ENCODE measurements around the gene ZSCAN1.

Gene ZSCAN1

DNA sequence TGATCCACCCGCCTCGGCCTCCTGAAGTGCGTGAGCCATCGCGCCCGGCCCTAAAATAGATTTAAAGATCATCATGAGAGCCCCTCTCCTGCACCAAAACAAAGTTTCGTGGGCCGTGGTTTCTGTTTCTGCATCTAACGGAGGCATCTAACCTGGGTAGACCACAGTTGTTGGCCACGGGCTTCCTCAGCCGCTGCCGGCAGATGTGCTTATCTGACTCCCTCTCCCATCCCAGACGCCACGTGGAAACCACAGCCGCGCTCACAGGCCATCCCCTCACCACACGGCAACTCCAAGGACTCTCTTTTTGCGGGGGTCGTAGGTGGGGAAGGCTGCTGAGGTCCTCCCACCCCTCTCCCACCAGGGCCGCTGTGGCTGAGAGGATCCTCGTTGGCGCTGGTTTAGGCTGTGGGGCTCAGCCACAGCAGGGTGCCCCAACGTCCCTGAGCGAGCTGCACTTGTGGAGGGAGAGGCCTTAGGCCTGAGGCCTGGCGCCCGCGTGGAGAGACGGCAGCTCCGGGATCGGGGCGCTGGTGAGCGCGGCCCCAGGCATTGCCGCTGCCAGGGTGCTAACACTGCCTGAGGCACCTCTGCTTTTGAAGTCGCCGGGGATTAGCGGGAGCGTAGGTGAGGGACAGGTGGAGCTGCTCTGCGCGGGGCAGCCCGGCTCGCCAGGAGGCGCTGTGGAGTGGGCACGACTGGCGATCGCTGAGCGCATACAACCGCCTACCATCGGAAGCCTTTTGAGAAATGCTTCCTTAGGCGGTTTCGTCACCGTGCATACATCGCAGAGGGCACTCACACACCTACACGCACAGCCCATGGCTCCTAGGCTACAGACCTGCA lies 8.9 kb downstream of the ZSCAN1 start:
- no peak for DNase-seq

DNA sequence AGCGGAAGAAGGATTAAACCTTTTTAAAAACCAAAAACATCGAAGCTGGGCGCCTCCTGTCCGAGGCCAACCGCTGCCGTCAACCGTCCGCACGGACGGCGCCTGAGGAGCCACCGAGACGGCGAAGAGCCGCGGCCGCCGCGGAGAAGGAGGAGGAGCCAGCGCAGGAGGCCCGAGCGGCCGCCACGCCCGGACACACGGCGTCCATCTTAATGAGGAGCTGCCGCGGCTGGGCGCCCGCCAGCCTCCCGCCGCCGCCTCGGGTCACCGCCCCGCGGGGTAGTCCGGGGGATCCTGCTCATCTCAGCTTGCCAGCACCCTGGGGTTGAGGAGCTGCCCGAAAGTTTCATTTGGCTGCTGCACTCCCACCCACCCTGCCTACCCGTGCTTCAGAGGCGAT lies 10.6 kb downstream of the ZSCAN1 start:
- DNase-seq = no peak

DNA sequence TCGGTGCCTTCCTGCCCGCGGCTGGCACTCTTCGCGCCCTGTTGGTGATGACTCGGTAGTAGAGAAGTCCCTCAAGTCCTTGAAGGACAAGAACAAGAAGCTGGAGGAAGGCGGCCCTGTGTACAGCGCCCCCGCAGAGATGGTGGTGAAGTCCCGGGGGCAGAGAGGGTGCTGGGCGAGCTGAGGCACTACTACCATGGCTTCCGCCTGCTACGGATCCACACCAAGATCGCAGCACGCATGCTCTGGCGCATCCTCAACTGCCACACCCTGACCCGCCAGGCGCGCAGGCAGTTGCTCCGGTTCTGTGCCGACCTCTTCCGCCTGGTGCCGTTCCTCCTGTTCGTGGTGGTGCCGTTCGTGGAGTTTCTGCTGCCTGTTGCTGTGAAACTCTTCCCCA lies 11.1 kb downstream of the ZSCAN1 start:
- DNase-seq = no peak

DNA sequence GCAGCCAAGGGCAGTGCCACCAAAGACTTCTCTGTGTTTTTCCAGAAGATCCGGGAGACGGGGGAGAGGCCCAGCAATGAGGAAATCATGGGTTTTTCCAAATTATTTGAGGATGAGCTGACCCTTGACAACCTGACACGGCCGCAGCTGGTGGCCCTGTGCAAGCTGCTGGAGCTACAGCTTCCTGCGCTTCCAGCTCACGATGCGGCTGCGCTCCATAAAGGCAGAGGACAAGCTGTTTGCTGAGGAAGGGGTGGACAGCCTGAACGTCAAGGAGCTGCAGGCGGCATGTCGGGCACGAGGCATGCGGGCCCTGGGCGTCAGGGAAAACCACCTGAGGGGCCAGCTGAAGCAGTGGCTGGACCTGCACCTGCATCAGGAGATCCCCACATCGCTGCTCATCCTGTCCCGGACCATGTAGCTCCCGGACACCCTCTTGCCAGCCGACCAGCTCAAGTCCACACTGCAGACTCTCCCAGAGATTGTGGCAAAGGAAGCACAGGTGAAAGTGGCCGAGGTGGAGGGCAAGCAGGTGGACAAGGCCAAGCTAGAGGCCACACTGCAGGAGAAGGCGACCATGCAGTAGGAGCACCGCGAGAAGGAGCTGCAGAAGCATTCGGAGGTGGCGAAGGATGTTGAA lies 11.7 kb downstream of the ZSCAN1 start:
- no peak for DNase-seq

DNA sequence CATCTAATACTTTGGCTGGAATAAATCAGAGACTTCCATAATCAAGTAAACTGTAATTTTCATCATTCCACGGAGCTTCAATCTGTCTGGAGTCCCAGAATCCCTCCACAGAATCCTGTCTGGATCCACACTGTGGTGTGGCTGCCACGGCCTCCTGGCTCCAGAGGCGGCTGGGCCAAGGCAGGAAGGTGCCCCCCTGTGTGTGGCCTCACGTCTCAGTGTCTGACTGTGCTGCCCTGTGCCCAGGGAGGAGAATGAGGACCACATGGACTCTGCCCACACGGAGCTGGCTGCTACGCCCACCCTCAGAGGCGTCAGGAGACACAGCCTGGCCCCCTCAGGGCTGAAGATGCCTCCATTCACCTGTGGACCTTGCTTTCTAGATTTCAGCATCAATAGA lies 13.0 kb downstream of the ZSCAN1 start:
- no peak for DNase-seq

DNA sequence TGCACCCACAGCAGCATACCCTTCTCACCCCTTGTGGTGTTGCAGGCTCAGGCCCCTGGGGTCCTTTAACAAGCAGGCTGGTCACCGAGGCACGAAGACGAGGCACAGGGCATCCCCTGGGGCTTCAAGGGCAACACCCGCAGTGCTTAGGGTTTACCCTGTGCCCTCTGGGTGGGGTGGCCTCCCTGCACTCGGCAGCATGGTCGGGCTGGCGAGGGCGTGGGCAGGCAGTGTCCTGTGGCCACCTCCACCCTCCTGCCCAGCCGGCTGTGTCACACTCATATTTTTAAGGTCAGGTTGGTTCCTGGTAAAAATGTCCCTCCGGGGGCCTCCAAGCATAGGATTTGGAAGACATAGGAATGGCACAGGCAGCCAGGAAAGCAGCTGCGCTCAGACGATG lies 13.8 kb downstream of the ZSCAN1 start:
- DNase-seq = no peak

DNA sequence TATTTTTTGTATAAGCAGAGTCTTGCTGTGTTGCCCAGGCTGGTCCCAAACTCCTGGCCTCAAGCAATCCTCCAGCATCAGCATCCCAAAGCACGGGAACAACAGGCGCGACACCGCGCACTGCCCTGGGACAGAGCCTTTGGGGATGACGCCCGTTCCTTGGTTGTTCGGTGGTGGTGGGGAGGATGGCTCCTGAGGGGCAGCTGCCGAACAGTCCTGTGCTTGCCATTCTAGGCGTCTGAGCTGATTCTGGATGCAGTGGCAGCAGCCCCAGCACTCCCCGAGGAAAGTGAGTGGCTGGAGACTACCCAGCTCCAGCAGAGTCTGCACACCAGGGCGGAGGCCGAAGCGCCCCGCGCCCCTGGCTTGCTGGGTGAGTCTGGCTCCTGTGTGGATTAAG lies 18.4 kb downstream of the ZSCAN1 start:
- DNase-seq = no peak

DNA sequence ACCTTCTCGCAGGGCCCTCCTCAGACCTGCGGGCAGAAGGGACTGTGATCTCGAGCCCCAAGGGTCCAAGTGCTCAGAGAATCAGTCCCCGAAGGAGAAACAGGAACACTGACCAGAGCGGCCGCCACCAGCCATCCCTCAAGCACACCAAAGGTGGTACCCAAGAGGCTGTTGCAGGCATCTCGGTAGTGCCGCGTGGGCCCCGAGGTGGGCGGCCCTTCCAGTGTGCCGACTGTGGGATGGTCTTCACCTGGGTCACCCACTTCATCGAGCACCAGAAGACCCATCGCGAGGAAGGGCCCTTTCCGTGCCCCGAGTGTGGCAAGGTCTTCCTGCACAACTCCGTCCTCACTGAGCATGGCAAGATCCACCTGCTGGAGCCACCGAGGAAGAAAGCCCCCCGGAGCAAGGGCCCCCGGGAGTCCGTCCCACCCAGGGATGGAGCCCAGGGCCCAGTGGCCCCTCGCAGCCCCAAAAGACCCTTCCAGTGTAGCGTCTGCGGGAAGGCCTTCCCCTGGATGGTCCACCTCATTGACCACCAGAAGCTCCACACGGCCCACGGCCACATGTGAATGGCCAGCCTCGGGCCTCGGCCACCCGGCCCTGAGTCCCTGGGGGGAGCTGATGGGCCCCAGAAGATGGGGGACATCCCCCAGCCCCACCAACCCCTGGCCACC lies 19.8 kb downstream of the ZSCAN1 start:
- DNase-seq = no peak

DNA sequence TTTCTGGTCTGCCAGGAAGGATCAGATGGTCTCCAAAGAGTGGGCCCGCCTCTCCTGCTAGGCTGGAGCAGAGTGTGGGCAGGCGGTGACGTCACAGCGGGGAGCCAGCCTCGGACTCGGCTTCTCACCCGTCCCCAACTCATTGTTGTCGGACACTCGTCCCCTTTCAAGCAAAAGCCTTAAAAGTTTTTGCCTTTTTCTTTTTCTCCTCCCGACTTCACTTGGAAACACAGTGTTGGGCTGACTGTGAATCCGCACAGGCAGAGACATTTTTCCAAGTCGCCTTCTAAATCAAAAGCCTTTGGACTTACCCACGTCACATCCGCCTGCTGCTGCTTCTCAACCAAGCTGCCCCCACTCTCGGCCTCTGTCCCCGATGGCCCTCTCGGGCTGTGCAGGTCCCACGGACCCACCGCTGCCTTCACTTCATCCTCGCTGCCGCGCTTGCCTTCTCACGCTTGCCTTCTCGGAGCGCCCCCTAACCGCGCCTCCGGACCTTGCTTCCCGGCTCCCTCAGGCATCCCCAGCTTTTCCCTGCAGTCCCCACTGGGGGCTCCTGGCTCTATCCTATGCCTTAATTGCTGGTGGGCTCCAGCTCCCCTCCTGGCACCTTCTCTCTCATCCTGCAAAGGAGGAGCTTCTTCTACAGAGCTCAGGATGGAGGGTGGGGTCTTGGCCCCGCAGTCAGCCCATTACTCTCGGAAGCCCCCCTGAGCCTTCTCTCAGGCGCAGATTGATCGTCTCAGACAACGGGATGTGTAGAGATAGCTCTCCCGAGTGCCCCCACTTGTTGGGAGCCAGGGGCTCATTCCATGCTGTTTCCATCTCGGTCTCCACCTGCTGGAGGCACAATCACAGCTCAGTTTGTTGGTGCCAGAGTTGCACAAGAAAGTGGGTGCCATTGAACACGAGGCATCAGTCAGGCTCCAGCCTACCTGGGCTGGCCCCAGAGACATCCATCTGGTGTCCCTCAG lies 21.4 kb downstream of the ZSCAN1 start:
- no peak for DNase-seq

DNA sequence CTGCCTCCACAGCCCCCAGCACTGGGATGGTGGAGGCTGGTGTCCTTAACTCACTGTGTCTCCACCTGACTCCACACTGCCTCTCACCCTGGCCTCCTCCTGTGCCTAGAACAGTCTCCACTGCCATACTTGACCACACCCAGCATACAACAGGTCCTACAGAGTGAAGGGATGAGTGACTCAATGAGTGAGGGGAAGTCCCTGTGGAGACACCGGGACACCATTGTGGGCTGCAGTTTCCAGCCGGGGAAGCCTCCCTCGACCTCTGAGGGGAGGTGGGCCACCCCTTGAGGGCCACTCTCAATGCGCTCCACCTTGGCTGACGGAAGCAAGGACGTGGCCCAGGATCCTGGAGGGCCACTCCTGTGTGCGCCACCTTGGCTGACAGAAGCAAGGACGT lies 22.4 kb downstream of the ZSCAN1 start:
- DNase-seq = no peak

DNA sequence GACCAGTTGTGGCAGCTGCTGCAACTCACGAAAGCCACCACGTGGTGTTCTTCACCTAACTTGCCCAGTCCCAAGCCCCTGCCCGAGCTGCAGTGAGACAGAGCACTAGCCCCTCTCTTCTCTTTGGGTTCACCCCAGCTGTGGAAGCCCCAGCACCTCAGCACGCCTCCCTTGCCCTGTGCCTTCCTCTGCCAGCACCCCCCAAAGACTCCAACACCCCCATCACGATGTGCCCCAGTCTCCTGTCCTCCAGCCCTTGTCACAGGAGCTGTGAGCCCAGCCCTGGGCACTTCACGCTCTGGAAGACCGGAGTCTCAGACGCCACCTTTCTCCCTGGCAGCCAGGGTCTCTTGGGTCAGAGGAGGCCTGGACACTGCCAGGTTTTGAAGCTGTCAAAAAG lies 23.0 kb downstream of the ZSCAN1 start:
- no peak for DNase-seq

DNA sequence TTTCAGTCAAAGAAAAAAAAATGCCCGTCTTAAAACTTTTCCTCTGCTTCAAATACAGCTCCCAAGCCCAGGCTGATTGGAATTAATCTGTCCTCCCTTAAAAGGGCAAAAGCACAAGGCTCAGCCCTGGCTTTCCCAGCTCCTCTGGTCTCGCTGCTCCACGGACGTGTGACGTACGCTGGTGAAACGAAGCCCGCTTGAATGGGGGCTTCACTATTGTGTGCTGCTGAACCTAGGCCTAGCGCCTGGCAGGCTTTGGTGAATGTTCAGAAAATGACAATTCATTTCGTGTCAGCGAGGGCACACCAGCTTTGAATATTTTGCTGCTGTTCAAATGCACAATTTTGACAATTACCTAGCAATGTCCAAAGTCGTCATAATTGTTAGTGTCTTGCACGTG lies 24.6 kb downstream of the ZSCAN1 start:
- DNase-seq = no peak

DNA sequence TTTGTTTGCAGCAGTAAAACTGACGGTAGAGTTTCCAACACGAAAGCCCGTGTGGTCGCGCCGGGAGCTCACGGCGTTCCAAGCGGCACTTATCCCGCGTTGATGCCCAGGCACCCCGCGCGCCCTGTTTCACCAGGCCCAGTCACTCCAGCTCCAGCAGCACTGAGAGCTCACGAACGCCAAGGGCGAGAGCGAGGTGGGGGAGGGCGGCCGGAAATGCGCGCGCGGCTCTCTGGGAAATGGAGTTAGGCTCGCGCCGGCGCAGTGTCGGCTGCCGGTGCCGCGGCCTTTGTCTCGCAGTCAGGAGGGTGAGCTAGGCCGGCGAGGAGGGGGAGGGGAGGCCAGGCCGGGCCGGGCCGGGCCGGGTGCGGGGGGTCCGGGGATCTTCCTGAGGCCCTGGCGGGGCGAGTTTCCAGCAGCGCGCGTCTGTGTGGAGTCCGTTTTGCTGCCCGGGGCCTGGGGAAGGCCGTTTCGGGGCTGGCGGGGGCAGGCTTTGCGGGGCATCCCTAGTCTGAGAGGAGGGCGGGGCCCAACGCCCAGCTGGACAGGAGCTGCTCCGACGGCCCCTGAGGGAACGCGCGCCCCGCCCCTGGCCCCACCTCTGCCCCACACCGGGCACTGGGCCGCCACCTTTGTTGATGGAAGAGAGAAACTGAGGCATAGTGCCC lies 25.3 kb downstream of the ZSCAN1 start, which contains the start of gene ZNF135:
Gene ZNF135 (plus strand): TSS at position 280 of the 668 bp plus-strand sequence. CDS start 721 bp downstream, outside the sequence.
- DNase-seq = peak; percentile 79

DNA sequence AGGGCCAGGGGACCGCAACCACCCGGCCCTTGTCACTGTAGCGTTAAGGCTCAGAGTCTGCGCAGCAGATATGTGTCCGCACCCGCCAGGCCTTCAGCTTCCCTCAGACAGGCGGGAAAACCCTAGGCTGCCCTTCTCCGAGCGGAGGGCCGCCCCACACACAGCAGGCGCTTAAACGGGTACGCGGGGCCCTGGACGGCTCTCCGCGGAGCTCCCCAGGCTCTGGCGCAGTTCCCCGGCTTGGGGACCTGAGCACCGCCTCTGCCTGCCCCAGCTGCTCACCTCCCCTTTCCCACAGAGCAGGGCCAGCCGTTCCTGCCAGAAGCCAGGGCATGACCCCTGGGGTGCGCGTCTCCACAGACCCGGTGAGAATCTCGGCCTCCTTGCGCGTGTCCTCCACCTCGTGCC lies 25.9 kb downstream of the ZSCAN1 start:
- no peak for DNase-seq

DNA sequence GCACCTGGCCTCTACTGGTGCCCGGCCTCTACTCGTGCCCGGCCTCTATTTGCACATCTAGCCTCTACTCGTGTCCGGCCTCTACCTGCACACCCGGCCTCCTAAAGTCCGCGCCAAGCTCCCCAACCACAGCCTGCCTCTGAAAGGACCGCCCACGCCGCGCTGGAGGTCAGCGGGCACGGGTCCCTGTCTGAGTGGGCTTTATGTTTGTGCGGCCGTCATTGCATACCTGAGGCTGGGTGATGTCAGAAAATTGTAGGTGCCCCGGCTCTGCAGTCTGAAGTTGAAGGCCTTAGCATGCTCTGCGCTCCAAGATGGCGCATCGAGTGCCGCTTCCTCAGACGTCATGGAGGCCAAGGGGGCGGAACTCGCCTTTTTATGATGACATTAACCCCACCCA lies 26.4 kb downstream of the ZSCAN1 start:
- DNase-seq = no peak

DNA sequence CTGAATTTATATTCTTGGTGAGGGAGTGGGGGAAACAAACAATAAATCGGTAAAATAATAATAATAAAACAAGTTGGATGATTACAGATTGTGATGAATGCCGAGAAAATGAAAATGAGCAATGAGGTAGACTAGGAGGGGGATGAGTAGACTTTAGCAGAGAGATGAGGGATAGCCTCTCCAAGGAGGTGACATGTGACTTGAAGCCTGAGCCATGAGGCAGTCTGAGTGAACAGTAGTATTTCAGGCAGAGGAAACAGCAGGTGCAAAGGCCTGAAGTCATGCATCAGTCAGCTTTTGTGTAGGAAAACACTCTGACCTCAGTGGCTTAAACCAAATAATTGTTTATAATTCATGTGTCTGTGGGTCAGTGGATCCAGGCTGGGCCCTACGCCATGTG lies 29.9 kb downstream of the ZSCAN1 start:
- no peak for DNase-seq

DNA sequence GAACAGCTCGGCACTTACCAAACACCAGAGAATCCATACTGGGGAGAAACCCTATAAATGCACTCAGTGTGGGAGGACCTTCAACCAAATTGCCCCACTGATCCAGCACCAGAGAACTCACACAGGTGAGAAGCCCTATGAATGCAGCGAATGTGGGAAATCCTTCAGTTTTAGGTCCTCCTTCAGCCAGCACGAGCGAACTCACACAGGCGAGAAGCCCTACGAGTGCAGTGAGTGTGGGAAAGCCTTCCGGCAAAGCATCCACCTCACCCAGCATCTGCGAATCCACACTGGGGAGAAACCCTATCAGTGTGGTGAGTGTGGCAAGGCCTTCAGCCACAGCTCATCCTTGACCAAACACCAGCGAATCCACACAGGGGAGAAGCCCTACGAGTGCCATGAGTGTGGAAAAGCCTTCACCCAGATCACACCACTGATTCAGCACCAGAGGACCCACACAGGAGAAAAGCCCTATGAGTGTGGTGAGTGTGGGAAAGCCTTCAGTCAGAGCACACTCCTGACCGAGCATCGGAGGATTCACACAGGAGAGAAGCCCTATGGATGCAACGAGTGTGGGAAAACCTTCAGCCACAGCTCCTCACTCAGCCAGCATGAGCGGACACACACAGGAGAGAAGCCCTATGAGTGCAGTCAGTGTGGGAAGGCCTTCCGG lies 33.6 kb downstream of the ZSCAN1 start:
- DNase-seq = no peak

DNA sequence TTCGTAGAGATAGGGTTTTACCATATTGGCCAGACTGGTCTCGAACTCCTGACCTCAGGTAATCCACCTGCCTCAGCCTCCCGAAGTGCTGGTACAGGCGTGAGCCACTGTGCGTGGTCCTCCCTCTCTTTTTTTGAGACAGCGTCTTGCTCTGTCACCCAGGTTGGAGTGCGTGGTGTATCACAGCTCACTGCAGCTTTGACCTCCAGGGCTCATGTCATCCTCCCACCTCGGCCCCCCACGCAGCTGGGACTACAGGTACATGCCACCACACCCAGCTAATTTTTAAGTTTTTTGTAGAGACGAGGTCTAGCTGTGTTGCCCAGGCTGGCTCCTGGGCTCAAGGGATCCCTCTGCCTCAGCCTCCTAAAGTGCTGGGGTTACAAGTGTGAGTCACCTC lies 46.0 kb downstream of the ZSCAN1 start:
- no peak for DNase-seq

DNA sequence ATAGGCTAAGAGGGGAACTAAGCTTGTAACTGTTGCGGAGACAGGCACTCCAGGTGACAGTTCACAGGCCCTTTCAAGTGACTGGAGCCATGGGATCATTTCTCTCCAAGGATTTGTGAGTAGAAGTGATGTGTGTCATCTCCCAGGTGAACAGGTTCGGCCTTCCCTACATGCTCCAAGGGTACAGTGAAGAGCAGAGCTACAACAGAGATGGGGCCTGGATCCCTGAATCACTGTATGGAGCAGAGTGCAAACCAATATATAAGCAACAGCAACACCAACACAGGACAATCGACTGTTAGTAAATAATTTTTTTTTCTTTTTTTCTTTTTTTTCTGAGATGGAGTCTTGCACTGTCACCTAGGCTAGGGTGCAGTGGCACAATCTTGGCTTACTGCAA lies 49.2 kb downstream of the ZSCAN1 start:
- DNase-seq = no peak

DNA sequence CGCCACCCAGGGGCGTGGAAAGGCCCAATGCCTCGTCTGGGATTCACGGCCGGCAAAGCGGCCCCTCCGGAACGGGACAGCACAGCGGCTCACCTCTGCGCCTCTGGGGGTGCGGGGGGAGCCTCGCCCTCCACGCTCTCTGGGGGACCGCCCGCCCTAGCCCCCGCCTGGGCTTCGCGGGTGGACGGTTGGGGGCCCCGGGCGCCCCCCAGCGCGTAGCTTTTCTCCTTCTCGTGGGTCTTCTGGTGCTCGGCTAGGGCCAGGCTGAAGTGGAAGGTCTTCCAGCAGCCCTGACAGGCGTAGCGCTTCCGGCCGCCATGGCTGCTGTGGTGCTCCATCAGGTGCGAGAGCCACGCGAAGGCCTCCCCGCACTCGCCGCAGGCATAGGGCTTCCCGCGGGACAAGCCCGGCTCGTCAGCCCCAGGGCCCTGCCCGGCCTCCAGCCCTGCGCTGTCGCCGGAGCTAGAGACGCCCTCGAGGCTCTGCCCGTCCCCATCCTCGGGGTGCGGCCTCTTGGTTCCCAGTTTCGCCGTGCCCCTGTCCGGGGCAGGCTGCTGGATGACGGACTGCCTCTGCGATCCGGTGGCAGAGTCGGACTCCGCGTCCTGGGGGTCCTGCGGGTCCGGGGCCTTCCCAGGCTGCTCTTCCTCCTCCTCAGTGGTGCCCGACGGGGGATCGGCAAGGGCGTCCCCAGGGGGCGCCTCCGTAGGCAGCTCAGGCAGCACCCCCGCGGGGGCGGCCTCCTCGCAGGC lies 50.9 kb downstream of the ZSCAN1 start:
- DNase-seq = no peak

DNA sequence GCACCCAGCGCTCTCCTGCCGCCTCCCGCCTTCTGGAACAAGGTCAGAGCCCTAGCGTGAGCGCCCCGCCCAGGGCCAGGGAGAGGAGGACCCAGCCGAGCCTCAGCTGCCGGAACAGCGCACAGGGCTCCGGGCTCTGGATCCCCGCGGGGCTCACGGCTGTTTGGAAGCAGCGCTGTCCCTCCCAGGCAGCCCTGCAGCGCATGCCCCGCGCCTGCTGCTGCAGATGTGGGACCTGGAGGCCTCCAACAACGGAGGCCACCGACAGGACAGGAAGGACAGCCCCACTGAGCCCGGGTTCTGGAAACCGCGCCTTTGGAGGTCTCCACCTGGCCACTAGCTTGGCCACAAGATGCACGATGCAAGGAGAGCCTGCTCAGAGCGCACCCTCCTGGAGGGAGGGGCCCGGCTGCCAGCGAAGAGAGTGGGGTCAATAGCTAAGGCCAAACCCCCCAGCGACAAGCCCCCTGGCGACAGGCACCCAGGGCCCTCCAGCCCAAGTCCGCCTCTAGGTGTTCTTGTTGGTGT lies 51.6 kb downstream of the ZSCAN1 start:
- no peak for DNase-seq
